AG10803 (cell line): ENCODE results near the gene ABHD14A.
"Not testable (repeated sequence)": the region's sequence is repeated elsewhere in the genome, so short reads cannot be mapped to it uniquely, and the experiment has no call there.

ENCODE experiments used
- DNase-seq: peaks from one replicate; pipeline ENCODE4 v3.0.0; 2010; ENCODE audit warnings: low read depth
- H3K4me3 ChIP-seq: 2 replicates; pipeline ENCODE4 v1.5.1; 2011; ENCODE audit warnings: mild to moderate bottlenecking, low read length, control low read depth
- CTCF ChIP-seq: conservative IDR thresholded peaks from 2 replicates; pipeline ENCODE4 v1.5.1; 2011; ENCODE audit warnings: mild to moderate bottlenecking, low read length, control low read depth, inconsistent platforms

The ABHD14A gene

DNA sequence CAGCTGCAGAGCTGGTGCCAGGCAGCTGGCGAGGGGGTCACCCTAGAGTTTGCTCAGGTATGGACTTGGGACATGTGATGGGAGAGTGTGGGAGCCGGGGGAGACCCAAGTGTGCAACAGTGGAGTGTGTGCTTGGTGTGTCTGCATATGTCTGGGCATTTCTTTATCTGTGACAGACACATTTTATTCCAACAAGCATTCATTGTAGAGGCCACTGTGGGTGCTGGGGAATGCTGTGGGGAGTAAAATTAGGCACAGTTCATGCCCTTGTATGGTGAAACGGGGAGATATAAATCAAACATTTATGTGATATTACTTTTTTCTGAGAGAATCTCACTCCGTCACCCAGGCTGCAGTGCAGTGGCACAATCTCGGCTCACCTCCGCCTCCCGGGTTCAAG lies 12.7 kb downstream of the ABHD14A start:
- TF ChIP-seq CTCF, result no peak
- no peak for DNase-seq
- H3K4me3 ChIP-seq, result no peak overlapping the region

GRCh38 chr3:51988286-51989146 lies 13.7 kb downstream of the ABHD14A start:
- DNase-seq, result no peak
- H3K4me3 ChIP-seq, result no peak overlapping the region
- TF ChIP-seq CTCF, result no peak

DNA sequence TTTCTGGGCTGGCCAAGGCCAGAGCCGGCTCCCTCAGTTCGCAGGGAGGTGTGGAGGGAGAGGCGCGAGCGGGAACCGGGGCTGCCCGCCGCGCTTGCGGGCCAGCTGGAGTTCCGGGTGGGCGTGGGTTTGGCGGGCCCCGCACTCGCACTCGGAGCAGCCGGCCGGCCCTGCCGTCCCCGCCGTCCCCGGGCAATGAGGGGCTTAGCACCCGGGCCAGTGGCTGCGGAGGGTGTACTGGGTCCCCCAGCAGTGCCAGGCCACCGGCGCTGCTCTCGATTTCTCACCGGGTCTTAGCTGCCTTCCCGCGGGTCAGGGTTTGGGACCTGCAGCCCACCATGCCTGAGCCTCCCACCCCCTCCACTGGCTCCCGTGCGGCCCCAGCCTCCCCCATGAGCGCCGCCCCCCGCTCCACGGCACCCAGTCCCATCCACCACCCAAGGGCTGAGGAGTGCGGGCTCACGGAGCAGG lies 15.7 kb downstream of the ABHD14A start:
- H3K4me3 ChIP-seq, DNase-seq: not testable (repeated sequence)

- no peak for TF ChIP-seq CTCF
- no peak for DNase-seq
- no peak overlapping the region for H3K4me3 ChIP-seq
These were observed 17.3 kb downstream of the ABHD14A start for GRCh38 chr3:51992017-51992682.

DNA sequence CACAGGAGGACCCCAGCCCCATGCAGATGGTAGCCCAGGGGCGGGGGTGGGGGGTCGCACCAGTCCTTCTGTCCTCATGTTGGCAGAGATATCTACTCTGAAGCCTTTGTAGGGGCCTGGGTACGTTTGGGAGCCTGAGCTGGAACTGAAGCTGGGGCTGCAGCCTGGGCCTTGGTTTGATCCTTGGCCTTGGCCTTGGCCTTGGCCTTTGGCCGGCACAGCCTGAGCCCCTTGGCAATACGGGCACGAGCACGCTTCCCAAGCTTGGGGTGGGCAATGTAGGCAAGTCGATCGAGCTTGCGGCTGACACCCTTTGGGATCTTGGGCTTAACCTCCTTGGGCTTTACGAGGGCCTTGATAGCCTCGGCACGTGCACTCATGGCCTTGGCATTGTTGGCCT lies 18.8 kb downstream of the ABHD14A start:
- not testable (repeated sequence) for DNase-seq, H3K4me3 ChIP-seq

DNA sequence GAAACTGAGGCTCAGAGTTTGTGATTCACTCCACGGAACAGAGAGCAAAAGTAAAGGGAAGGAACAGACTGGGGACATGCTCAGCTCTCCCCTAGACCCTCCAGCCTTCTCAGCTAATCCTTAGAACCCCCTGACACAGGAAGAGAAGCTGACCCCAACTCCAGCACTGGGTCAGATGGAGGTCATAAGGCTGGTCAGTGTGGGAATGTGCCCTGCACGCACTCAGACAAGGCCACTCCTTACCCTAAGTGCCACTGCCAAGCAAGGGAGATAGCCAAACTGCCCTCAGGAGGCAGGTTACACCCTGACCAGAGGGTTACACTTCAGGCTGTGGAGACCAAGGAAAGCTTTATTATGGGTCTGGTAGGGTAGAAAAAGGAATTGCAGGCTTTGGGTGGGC lies 19.7 kb downstream of the ABHD14A start:
- no peak for TF ChIP-seq CTCF
- peak overlapping the region; percentile 99 for H3K4me3 ChIP-seq
- DNase-seq, result no peak

DNA sequence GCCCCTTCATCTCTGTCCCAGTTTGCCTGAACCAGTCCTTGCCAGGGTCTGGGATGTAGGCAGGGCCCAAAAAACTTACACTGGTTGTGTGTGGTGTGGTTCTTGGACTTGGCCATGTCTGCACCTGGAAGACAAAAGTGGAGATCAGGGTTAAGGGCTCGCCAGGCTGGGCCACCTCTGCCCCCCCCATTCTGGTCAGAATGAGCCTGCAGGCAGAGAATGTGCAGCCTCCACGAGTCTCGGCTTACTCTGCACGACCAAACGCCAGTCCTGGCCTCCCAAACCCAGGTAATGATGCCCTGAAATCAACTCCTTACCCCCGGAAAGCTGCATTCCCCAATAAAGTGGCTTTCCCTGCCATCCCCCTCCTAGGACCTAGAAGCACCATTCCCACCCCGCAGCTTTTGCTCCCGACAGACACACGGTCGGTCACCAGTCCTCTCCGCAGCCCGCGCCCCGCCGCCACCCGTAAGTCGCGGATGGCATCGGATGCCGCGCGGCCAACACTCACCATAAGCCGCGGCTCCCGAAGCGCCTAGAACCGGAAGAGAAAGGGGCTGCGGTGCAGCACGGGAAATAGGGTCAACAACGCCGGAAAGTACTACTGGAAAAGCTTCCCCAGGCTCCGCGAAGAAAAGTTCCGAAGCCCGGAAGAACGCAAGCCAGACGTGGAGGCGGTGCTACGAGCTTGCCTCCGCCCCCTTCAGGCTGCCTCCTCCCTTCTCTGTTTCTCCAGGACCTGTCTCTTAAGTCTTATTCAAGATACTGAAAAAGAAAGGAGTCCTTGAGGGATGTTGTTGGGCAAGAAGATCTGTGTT lies 20.7 kb downstream of the ABHD14A start, which contains the start of gene RPL29:
RPL29 (minus strand) TSS at position 550 of the 818 bp plus-strand sequence; CDS start at position 116, 434 bp downstream.
- TF ChIP-seq CTCF, result peak; percentile 17; the same call in 1 of the 2 replicates
- peak within 1 kb of the TSS; percentile 99 for H3K4me3 ChIP-seq
- peak; percentile 95 for DNase-seq
